HG03196 (cell line): ENCODE data around the gene CENPT.
"Not testable (repeated sequence)": the region's sequence is repeated elsewhere in the genome, so short reads cannot be mapped to it uniquely, and the experiment has no call there.

Experiments
- ATAC-seq: cut with Tn5 transposase; IDR thresholded peaks from one replicate; pipeline ENCODE4 v1.9.1; 2021; ENCODE audit not compliant: unreplicated experiment

The CENPT gene

DNA sequence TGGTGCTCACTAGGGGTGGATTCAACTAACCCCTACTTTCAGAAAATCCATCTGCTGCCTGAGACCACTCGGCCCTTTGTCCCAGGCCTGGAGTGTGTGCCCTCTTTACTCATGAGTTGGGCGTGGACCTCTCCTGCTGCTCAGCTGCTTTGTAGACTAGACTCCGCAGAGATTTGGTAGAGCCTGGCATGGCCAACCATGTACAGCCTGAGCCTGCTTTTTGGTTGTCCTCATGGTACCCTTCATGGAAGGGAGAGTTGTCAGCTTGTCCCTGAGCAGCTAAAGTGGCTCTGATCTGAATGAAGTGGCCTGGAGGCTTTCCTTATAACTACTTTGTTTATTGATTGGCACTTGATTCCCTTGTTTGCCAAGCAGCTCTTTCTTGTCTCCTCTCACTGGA, 26.9 kb upstream of the CENPT start:
- ATAC-seq, result no peak

DNA sequence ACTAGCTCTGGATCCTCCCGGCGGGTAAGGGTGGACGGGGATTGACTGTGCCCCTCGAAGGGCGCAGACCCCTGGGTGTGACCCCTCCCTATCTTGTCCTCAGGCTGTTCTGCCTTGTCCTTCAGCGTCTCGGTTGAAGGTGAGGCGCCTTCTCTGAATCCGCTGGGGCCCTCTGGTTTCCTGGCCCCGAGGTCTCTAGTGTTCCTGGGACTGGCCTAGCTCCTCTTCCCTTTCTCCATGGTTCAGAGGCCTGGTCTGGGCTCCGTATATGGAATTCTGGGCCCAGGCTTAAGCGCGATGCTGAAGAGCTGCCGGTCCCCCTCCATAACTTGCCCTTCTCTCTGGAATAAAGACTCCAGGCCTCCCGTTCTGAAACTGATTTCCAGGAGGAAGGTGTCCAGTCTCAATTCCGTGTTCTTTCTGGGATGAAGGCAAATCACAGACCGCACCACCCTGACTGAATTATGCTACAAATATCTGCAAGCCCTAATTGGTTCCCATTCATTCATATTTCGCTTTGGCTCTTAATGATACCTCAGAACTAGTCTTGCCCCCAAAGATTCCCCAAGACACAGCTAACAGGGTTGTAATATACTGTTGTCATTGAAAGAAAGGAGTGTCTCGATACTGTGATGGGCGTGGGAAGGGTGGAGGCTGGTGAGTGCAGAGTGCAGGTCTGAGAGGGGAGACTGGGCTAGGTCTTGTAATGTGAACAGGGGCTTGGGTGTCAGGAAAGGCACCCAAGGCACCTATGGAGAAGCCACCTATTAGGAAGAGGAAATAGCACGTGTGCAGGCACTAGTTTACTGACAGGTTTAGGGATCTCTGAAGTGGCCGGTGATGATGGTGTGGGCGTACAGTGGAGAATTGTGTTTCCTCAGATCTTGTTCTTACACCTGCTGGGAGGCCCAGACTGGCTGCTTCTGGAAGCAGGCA, 26.2 kb upstream of the CENPT start:
- peak; percentile 5 for ATAC-seq

DNA sequence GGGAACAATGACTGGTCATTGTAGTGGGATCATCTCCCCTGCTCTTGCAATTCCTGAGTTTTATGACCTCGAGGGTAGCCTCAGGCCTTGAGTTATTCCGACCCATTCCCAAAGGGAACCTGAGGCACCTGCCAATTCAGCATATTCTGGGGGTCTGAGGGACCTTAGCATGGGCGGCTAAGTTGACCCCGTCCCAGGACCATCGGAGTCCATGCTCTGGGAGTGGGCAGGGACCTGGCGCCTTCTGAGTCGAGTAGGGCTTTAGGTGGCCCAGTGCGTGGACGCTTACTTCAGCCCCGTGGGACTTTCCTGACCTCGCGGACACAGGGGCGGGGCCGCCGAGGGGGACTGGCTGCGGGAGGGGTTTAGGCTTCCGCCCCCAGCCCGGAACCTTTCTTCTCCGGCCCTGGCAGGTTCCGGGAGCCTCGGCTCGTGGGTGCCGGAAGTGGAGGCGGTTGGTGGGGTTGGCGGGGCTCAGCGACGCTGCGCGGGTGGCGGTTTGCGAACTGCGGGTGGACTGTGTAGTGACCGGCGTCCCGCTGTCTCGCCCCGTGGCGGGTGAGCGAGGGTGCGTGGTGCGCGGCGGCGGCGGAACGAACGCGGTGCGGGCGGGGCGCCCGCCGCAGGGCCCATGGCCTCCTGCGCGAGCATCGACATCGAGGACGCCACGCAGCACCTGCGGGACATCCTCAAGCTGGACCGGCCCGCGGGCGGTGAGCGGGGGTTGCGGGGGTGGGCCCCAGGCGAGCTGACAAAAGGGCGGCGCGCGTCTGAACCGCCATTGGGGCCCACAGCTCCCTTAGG, 25.3 kb upstream of the CENPT start, which contains the start of gene EDC4:
EDC4 (plus strand) TSS at position 422 of the 804 bp plus-strand sequence; CDS start at position 632, 210 bp downstream.
- peak; percentile 69 for ATAC-seq

DNA sequence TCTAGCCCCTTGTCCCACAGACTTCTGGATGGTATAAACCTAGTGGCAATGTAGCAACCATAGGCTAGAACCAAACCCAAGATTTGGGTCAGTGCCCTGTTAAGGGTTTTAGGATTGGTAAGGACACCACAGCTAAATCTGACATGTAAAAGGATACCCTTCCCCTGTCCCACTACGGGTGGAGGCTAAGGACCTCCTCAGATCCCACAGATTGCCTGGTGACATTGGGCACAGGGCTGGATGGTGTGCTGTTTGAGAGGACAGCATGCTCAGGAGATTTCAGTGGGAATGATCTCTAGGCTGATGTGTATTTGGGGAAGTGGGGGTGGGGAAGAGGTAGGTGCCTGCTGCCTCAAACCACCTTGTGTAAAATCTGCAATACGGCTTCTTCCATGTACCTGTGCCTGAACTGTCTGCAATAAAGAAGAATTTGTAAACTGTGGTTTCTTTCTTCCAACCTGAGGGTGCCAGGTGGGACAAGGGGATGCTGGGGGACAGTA, 24.7 kb upstream of the CENPT start:
- ATAC-seq, result no peak

DNA sequence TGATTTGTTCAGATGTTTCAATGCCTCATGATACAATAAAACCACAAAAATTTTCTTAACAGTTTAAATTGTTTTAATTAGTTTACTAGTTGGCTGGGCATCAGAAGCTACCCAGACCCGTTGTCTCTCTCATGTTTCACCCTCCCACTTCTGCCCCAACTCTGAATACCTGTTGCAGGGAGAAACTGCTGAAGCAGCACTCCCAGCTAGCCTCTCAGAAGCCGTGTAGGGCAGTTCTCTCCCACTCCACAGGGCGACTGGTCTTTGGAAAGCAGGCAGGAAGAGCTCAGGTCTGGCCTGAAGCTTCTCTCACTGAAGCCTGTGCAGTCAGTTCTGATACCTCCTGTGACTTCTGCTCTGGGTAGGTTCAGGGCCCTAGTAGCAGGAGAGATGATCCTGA, 23.8 kb upstream of the CENPT start:
- ATAC-seq, result no peak

DNA sequence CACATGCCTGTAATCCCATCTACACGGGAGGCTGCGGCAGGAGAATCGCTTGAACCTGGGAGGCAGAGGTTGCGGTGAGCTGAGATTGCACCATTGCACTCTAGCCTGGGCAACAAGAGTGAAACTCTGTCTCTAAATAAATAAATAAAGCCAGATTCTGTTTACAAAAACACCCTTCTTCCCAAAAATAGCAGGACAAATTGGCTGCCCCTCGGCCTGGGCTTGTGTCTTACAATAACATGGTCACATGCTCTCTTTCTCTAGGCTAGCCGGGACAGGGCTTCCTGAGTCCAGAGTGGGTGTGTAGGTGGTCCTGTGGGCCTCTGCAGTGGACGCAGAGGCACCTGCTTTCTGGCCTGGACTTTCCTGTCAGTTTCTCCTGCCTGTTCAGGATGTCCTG, 22.2 kb upstream of the CENPT start:
- no peak for ATAC-seq

DNA sequence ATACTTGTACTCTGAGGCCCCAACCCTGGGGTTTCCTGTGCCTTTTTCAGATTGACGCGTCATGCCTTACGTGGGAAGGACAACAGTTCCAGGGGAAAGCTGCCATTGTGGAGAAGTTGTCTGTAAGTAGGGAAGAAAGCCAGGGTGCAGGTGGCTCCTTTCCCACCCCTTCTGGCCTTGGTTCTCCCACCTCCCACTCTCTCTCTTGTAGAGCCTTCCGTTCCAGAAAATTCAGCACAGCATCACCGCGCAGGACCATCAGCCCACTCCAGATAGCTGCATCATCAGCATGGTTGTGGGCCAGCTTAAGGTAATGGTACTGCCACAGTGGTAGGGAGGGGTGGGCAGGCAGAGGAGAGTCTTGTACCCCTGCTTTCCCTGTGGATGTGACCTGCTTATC, 20.8 kb upstream of the CENPT start:
- ATAC-seq, result no peak

DNA sequence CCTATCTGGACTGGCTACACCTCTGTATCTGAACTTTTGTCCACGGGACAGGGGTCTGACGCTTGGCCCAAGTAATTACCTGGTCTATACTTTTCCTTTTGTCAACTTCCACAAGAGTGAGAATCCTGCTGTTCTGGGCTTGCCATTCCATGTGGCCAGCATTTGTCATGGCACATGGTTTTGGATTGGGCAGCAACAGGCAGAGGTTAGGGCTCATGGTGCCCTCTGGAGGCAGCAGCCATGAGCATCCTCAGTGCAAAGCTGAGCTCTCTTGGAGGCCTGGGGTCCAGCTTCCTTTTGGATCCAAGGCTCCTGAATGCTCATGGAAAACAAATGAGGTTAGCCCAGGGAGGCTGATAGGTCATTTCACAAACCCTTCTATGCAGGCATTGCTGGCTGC, 17.8 kb upstream of the CENPT start:
- ATAC-seq, result no peak

DNA sequence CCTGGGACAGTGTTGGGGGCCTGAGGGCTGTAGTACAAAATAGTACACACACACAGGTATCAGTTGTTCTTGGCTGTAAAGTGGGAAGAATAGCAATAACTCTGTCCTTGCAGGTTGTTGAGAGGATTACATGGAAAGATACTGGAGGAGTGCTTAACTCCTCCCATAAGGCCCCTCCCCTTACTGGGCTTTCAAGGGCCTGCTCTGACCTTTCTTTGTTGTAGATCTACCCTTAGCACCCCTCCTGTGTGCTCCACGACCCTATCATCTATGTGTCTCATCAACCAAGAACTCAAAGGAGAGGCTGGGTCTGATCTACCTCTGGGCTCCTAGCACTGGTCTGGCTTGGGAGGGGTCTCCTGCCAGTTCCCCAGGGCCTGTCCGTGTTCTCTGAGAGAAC, 17.1 kb upstream of the CENPT start:
- ATAC-seq, result no peak

DNA sequence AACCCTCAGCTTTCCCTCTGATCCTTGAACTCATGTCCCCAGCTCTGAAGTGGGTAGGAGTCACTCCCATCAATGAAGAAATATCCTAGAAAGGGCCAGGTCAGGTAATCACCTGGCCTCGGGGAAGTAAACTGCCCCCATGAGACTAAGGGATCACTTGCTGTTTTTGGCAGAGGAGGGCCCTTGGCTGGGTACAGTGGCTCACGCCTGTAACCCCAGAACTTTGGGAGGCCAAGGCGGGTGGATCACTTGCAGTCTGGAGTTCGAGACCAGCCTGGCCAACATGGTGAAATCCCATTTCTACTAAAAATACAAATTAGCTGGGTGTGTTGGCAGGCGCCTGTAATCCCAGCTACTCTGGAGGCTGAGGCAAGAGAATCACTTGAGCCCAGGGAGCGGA, 16.6 kb upstream of the CENPT start:
- not testable (repeated sequence) for ATAC-seq

DNA sequence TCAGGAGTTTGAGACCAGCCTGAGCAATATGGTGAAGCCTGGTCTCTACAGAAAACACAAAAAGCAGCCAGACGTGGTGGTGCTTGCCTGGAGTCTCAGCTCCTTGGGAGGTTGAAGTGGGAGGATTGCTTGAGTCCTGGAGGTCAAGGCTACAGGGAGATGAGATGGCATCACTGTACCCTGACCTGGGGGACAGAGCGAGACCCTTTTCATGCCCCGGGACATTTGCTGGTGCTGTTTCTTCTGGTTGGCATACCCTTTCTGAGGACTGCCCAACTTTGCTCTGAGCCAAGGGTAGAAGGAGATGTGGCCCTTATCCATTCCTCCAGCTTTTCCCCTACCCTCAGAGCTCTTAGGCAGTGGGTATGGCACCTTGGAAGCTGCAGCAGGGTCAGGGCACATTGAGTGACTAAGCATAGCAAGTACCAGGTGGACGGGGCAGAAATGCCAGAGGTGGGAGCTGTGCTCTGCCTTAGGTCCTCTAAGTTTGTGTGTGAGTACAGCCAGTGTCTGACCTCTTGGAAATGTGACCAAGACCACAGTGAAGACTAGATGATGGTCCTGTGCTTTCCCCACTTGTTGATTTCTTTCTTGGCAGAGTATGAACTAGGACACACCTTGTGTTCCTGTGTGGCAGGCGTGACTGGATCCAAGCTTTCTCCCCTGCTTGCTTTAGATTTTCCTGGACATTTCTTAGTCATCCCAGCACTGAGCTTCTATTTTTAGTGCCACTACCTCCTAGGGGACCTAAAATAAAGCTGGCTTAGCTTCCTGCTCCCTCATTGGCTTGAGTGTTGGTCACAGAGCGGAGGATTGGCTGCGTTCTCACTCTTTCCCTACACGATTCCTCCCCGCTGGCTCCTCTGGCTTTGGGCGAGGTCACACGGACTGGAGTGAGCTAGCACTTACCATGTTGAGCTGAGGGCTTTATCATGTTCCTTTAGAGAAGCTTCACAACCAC, 15.4 kb upstream of the CENPT start:
- ATAC-seq, result no peak

DNA sequence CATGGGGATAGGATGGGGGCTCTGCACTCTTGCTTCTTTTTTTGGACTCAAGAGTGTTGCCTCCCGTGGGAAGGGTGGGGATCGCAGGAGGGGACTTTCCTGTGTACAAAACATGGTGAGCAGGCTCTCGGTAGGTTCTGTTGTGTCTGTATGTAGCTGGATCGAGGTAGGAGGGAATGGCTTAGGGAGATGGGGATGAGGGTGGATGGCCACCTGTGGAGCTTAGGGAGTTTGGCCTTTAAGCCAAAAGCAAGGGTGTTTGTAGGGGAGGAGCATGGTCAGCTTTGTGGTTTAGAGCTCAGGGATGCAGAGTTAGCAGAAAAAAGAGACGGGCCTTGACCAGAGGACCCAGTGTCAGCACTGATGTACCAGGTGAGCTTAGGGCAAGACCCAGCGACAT, 14.4 kb upstream of the CENPT start:
- ATAC-seq, result no peak

DNA sequence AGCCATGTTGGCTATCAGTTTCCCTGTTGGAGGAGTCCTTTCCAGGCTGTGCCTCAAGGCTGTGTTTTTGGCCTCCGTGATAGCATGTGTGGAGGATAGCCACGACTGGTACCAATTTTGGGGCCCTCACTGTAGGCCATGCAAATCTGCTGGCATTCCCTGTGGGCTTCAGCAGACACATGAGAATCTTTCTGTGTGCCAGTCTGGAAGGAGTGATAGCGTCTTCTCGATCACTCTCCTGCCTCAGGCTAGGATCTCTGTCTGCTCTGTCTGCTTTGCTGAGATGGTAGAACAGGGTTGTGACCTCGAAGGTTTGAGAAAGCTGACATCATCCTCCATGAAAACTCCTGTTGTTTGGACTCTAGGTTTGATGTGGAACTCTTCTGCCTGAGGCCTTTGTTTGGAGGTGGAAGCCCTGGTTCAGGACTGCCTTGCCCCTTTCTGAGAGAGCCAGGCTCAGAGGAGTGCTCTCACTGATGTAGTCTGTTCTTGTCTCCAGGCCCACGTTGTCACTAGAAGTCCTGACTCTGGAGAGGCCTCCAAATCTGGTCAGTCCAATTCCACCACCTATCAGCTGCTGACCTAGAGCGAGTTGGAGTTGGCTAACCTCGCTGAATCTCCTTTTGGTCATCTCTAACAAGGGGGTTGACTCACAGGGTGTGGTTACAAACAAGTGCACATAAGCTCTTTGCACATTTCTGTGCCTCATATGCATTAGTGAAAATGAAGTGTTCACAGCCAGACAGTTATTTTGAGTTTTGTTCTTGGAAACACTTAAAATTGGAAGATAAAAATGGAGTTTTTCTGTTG, 13.3 kb upstream of the CENPT start:
- ATAC-seq, result no peak

DNA sequence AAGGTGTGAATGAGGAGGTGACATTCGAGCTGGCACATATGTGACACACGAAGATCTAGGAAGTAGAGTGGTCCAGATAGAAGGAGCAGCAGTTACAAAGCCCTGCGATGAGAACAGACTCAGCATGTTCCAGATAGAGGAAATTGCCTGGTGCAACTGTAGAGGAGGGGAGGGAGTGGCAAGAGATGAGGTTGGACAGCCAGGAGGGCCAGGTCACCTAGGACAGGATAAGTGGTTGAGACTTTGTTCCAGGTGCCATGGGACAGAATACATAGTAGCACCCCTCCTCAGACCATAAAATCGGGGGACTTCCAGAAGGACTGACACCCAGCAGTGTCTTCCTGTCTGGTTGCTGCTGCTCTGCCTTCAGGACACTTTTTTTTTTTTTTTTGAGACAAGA, 11.0 kb upstream of the CENPT start:
- ATAC-seq, result no peak

DNA sequence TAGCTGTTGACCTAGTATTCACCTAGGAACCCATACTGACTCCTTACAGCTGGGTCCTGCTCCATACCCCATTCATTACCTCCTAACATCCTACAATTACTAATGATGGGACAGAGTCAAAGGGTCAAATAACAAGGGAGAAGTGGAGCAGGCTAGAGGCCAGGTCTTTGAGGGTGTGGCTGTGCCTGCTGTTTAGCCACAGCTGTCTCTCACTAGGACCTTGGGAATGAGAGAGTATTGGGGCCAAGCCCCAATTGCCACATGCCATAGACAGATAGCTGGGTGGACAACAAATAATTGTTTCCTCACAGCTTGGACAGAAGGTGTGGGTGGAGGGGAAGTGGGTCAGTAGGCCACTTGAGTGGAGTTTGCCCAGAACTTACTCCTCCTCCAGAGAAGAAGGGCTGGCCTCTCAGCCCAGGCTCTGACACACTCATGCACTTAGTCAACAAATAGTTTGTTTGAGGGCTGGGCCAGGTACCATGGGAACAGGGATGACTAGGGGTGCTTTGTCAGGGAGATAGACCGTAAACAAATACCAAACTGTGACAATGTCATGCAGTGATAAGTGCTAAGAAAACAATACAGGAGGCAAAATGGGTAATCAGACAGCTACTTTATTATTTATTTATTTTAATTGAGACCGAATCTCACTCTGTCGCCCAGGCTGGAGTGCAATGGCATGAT, 10.2 kb upstream of the CENPT start:
- no peak for ATAC-seq

DNA sequence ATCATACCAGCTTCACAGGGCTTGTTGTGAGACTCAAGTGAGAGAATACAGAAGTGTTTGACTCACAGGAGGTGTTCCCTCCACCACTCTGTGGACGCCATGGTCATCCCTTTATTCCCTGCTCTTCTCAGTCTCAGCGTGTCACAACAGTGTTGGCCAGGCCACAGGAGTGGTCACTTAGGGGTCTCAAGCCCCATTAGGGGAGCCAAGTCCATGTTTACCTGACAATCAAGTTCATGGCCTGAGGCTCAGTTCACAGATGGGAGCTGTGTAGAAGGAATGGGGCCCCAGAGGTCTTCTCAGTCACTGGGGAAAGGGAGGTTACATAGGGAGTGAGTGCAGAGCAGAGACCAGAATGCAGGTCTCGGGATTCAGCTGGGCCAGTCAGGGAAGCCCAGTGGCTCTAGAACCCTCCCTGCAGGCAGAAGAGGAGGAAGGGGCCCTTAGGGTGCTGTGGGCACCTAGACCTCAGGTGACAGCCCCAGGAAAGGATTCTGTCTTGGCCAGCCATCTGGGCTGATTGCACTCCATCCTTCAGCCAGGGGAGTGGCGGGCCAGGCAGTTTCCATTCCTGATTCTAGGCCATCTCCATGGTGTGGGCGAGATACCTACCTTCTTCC, 9.5 kb upstream of the CENPT start:
- no peak for ATAC-seq

DNA sequence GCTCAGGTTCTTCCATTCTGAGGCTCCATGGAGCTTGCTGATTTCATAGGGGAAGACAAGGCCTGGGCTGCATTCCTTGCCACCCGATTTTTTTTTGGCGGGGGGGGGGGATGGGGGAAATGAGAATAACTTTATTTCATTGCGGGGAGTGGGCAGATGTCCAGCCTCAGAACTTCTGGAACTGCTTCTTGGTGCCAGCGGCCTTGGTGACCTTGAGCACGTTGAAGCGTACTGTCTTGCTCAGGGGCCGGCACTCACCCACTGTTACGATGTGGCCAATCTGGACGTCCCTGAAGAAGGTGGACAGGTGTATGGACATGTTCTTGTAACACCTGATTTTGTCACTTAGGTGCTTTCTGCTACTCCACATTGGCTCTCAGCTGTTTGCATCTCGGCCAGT, 8.3 kb upstream of the CENPT start:
- ATAC-seq, result no peak

DNA sequence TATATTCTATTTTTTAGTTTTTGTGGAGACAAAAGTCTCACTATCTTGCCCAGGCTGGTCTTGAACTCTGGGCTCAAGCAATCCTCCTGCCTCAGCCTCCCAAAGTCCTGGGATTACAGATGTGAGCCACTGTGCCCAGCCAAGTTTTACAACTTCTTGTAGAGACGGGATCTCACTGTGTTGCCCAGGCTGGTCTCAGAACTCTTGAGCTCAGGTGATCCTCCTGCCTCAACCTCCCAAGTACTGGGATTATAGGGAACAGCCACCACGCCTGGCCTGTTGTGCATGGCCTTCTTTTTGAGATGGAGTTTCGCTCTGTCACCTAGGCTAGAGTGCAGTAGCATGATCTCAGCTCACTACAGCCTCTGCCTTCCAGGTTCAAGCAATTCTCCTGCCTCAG, 6.2 kb upstream of the CENPT start:
- no peak for ATAC-seq

DNA sequence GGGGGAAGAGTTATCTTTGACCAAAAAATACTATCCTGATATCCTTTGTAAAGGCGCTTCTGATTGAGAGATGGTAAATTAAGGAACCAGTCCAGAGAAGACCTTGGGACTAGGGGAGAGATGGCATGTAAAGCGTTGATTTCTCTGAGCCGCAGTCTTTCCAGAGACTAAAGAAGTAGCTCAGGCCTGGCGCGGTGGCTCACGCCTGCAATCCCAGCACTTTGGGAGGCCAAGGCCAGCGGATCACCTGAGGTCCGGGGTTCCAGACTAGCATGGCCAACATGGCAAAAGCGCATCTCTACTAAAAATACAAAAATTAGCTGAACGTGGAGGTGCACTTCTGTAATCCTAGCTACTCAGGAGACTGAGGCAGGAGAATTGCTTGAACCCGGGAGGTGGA, 625 bp upstream of the CENPT start:
- no peak for ATAC-seq
